Measurements from ENCODE around the gene DPP4.

DNA sequence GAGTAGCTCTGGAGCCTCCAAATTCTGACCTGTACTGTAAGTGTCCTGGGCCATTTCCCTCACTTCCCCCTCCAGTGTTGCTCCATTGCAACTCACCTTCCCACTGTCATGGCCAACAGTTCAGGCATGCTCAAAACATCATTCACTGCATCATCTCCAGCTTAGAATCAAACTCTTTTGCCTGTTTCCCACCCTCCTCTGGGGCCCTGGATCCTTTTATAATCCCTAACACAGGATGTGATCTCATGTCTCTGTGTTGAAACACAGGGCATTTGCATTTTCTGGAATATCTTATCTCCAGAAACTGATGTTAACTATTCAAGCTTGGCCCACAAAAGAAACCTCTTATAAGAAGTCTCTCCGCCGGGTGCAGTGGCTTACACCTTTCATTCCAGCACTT is 3.0 kb downstream of the DPP4 start:
- TF ChIP-seq MYC (IDR thresholded peaks at IDR 0.05; ENCODE audit: low read depth, low read length) (no peak), EZH2 (IDR thresholded peaks at IDR 0.05; ENCODE audit: borderline replicate concordance, low read depth, low read length, severe bottlenecking) (no peak), GATA2 (IDR thresholded peaks at IDR 0.05; ENCODE audit: insufficient read depth, insufficient read length, low read depth, low read length) (no peak), POLR2A (IDR thresholded peaks at IDR 0.05; ENCODE audit: low read depth, low read length) (no peak), POLR2AphosphoS5 (IDR thresholded peaks at IDR 0.05; ENCODE audit: insufficient read depth, low read depth, low read length) (no peak), JUN (IDR thresholded peaks at IDR 0.05; ENCODE audit: borderline replicate concordance, insufficient read depth, insufficient read length, low read depth) (no peak)
- TF ChIP-seq, protein P1, sequence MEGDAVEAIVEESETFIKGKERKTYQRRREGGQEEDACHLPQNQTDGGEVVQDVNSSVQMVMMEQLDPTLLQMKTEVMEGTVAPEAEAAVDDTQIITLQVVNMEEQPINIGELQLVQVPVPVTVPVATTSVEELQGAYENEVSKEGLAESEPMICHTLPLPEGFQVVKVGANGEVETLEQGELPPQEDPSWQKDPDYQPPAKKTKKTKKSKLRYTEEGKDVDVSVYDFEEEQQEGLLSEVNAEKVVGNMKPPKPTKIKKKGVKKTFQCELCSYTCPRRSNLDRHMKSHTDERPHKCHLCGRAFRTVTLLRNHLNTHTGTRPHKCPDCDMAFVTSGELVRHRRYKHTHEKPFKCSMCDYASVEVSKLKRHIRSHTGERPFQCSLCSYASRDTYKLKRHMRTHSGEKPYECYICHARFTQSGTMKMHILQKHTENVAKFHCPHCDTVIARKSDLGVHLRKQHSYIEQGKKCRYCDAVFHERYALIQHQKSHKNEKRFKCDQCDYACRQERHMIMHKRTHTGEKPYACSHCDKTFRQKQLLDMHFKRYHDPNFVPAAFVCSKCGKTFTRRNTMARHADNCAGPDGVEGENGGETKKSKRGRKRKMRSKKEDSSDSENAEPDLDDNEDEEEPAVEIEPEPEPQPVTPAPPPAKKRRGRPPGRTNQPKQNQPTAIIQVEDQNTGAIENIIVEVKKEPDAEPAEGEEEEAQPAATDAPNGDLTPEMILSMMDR (IDR thresholded peaks at IDR 0.05; ENCODE audit: extremely low read depth in 1 of 2, insufficient read depth in 1 of 2, low read depth in 1 of 2, low read length in 2 of 2), result no peak
